ENCODE measurements around the gene CD80. TPM values are rescaled to one million over a fixed set of nuclear protein-coding genes. Genes with fewer than 3 reads are reported as not detected.

CD80 gene
- total and polyA plus RNA-seq, 10 of the 15 experiments (the other 5 are each of a cell fraction or from before 2014, with no cell fraction given) = 41.4 to 137 (median 58.1) TPM

GRCh38 chr3:119579366-119580066 lies 20.1 kb upstream of the CD80 start, which contains the start of gene ADPRH (continued):
- TF ChIP-seq, protein P1, sequence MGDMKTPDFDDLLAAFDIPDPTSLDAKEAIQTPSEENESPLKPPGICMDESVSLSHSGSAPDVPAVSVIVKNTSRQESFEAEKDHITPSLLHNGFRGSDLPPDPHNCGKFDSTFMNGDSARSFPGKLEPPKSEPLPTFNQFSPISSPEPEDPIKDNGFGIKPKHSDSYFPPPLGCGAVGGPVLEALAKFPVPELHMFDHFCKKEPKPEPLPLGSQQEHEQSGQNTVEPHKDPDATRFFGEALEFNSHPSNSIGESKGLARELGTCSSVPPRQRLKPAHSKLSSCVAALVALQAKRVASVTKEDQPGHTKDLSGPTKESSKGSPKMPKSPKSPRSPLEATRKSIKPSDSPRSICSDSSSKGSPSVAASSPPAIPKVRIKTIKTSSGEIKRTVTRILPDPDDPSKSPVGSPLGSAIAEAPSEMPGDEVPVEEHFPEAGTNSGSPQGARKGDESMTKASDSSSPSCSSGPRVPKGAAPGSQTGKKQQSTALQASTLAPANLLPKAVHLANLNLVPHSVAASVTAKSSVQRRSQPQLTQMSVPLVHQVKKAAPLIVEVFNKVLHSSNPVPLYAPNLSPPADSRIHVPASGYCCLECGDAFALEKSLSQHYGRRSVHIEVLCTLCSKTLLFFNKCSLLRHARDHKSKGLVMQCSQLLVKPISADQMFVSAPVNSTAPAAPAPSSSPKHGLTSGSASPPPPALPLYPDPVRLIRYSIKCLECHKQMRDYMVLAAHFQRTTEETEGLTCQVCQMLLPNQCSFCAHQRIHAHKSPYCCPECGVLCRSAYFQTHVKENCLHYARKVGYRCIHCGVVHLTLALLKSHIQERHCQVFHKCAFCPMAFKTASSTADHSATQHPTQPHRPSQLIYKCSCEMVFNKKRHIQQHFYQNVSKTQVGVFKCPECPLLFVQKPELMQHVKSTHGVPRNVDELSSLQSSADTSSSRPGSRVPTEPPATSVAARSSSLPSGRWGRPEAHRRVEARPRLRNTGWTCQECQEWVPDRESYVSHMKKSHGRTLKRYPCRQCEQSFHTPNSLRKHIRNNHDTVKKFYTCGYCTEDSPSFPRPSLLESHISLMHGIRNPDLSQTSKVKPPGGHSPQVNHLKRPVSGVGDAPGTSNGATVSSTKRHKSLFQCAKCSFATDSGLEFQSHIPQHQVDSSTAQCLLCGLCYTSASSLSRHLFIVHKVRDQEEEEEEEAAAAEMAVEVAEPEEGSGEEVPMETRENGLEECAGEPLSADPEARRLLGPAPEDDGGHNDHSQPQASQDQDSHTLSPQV (IDR thresholded peaks at IDR 0.05) = no peak
- peak in 1 of 2 experiments; percentile 40; a peak in 1 of 3 replicates for TF ChIP-seq EGR1 (IDR thresholded peaks at IDR 0.05; ENCODE audit: borderline replicate concordance in 1 of 2, low read depth in 2 of 2, low read length in 2 of 2)
- TF ChIP-seq SMAD5 (IDR thresholded peaks at IDR 0.05; ENCODE audit: low read depth) = no peak; the same call in 1 of the 2 replicates
- TF ChIP-seq CEBPB (IDR thresholded peaks at IDR 0.05; ENCODE audit: borderline replicate concordance in 1 of 2, low read depth in 2 of 2, low read length in 2 of 2) = no peak
- TF ChIP-seq USF1 (IDR thresholded peaks at IDR 0.05; ENCODE audit: borderline replicate concordance, extremely low read length, insufficient read depth, low read depth, low read length) = no peak
- TF ChIP-seq SP1 (IDR thresholded peaks at IDR 0.05; ENCODE audit: low read depth, low read length) = no peak
- TF ChIP-seq STAT3 (IDR thresholded peaks at IDR 0.05; ENCODE audit: low read depth, low read length) = no peak
- TF ChIP-seq ATF2 (IDR thresholded peaks at IDR 0.05; ENCODE audit: low read length) = peak; percentile 67; the same call in 1 of the 2 replicates
- TF ChIP-seq MXI1 (IDR thresholded peaks at IDR 0.05; ENCODE audit: low read depth, low read length) = no peak
- TF ChIP-seq TCF7 (IDR thresholded peaks at IDR 0.05; ENCODE audit: borderline replicate concordance) = no peak
- TF ChIP-seq RUNX3 (IDR thresholded peaks at IDR 0.05; ENCODE audit: low read length) = peak; percentile 62
- TF ChIP-seq E2F4 (IDR thresholded peaks at IDR 0.05; ENCODE audit: low read depth, low read length) = no peak
- peak; percentile 89 for TF ChIP-seq IKZF1 (conservative IDR thresholded peaks at IDR 0.05)
- peak; percentile 37; the same call in 1 of the 2 replicates for TF ChIP-seq ZBED1 (IDR thresholded peaks at IDR 0.05; ENCODE audit: borderline replicate concordance)
- 0 out of 2 replicates have a peak, but pooled peaks have one; percentile 35 for TF ChIP-seq ZNF207 (IDR thresholded peaks at IDR 0.05; ENCODE audit: borderline replicate concordance)
- TF ChIP-seq NR2F1 (conservative IDR thresholded peaks at IDR 0.05) = peak; percentile 82
- no peak for TF ChIP-seq SIX5 (IDR thresholded peaks at IDR 0.05; ENCODE audit: low read depth, low read length, severe bottlenecking)
